Prostate gland (tissue), 2 donors: ENCODE results near the gene SIPA1. TPM values are rescaled to one million over a fixed set of nuclear protein-coding genes. Genes with fewer than 3 reads are reported as not detected.
"Not testable (repeated sequence)": the region's sequence is repeated elsewhere in the genome, so short reads cannot be mapped to it uniquely, and the experiment has no call there.

ENCODE experiments used
- DNase-seq: peaks from one replicate; pipeline ENCODE4 v3.0.0-alpha.2; 2019; ENCODE audit warnings: low spot score
- H3K27ac ChIP-seq, 2 donors: fragments of 200-600 bp; sonication (generic); 2 replicates each; pipeline ENCODE4 v1.5.1; 2017 to 2019
- H3K27me3 ChIP-seq: fragments of 200-600 bp; sonication (generic); replicated peaks from 2 replicates; pipeline ENCODE4 v1.5.1; 2019; ENCODE audit not compliant: insufficient read depth
- H3K36me3 ChIP-seq, 2 donors: fragments of 200-600 bp; sonication (generic); 1 replicate in 1 of 2; 2 replicates in 1 of 2; pipeline versions ENCODE4 v1.5.1 to v1.8.1; 2017 to 2019
- H3K4me1 ChIP-seq: fragments of 200-600 bp; sonication (generic); replicated peaks from 2 replicates; pipeline ENCODE4 v1.5.1; 2019
- H3K4me3 ChIP-seq, 2 donors: fragments of 200-600 bp; sonication (generic); 2 replicates each; pipeline ENCODE4 v1.5.1; 2017 to 2019
- H3K9me3 ChIP-seq: fragments of 200-600 bp; sonication (generic); 2 replicates; pipeline ENCODE4 v1.5.1; 2017
- CTCF ChIP-seq, 4 experiments: fragments of 200-600 bp in 2 of 4; fragments of 450-650 bp in 2 of 4; sonication (generic) in 2 of 4; IDR thresholded peaks; 1 replicate in 3 of 4; 2 replicates in 1 of 4; pipeline ENCODE4 v1.5.1; 2016 to 2019; ENCODE audit warnings: antibody characterized with exemption in 4 of 4, mild to moderate bottlenecking in 2 of 4, moderate library complexity in 2 of 4
- POLR2A ChIP-seq: fragments of 450-650 bp; IDR thresholded peaks from one replicate; pipeline ENCODE4 v1.6.1; 2016; ENCODE audit warnings: antibody characterized with exemption, mild to moderate bottlenecking
- POLR2AphosphoS5 ChIP-seq: sonication (generic); formaldehyde crosslinking; IDR thresholded peaks from one replicate; pipeline ENCODE4 v1.6.1; 2017; ENCODE audit warnings: antibody characterized with exemption
- WGBS: methylation state at CpG from one replicate; pipeline ENCODE4 v1.1.5; 2018; 5-methylcytosine and 5-hydroxymethylcytosine counted together
- intact Hi-C: fragments of 100-400 bp; cut with DNase I; formaldehyde crosslinking; loops from one replicate; pipeline ENCODE4 v1.14.2; 2022
- total RNA-seq, 2 donors: library from RNA; depleted of rRNA; stranded (reverse); fragments of >200 nt; gene quantifications; one replicate each; pipeline ENCODE4 v1.1.0, GENCODE V29; 2016

Gene SIPA1
- total RNA-seq, 2 donors from 2014 or later, result 38.2 to 45.2 TPM

- intact Hi-C loops, result loop anchor here (5.0 kb wide), 1 partner anchor 83 kb away; the partner anchor contains the start of gene EHBP1L1
- Histone ChIP-seq H3K27me3 (no peaks in the 10 kb centered on the region), H3K27ac (no peak overlapping the region), H3K4me1 (peaks cover 15% of the 10 kb centered on the region), H3K36me3 (peaks cover 19 to 40% of the 10 kb centered on the region in 2 donors), H3K9me3 (no peaks in the 10 kb centered on the region), H3K4me3 (no peak overlapping the region)
- no peak for TF ChIP-seq POLR2A
- TF ChIP-seq POLR2AphosphoS5, result no peak
- TF ChIP-seq CTCF (IDR thresholded peaks at IDR 0.05), result no peak
- WGBS, result 96% methylated on average over 9 of the region's 9 CpGs
- DNase-seq, result no peak
Measured at GRCh38 chr11:65660038-65660437, 22.1 kb downstream of the SIPA1 start.

- WGBS, result 90% methylated on average over 9 of the region's 9 CpGs
- H3K4me3 ChIP-seq, result peak overlapping the region in 1 of 2 donors; percentile 100
Measured at GRCh38 chr11:65660908-65661307, 23.0 kb downstream of the SIPA1 start.

GRCh38 chr11:65661599-65662246 lies 23.8 kb downstream of the SIPA1 start:
- peak overlapping the region; percentile 97 to 100 for H3K4me3 ChIP-seq
- H3K36me3 ChIP-seq, result peaks cover 19 to 25% of the 10 kb centered on the region in 2 donors
- 41% methylated on average over 25 of the region's 25 CpGs for WGBS
- no peak for DNase-seq
- peaks cover 15% of the 10 kb centered on the region for H3K4me1 ChIP-seq
- no peaks in the 10 kb centered on the region for H3K9me3 ChIP-seq
- TF ChIP-seq POLR2A, result no peak
- no peak for TF ChIP-seq POLR2AphosphoS5
- no peak for TF ChIP-seq CTCF (IDR thresholded peaks at IDR 0.05)
- intact Hi-C loops, result loop anchor here (5.0 kb wide), 1 partner anchor 84 kb away; the partner anchor contains the start of gene EHBP1L1
- no peaks in the 10 kb centered on the region for H3K27me3 ChIP-seq
- peak overlapping the region; percentile 98 to 99 for H3K27ac ChIP-seq

More at GRCh38 chr11:65660908-65661307, 23.0 kb downstream of the SIPA1 start:
- Histone ChIP-seq H3K4me1 (peaks cover 15% of the 10 kb centered on the region), H3K27ac (peak overlapping the region in 1 of 2 donors; percentile 98), H3K36me3 (peaks cover 19 to 31% of the 10 kb centered on the region in 2 donors)
- H3K9me3 ChIP-seq, DNase-seq, H3K27me3 ChIP-seq: not testable (repeated sequence)
- intact Hi-C loops, result loop anchor here (5.0 kb wide), 1 partner anchor 84 kb away; the partner anchor contains the start of gene EHBP1L1

GRCh38 chr11:65662247-65662798 lies 24.4 kb downstream of the SIPA1 start:
- H3K27ac ChIP-seq, result peak overlapping the region; percentile 98 to 99
- 0% methylated on average over 23 of the region's 29 CpGs for WGBS
- H3K36me3 ChIP-seq, result peaks cover 16 to 19% of the 10 kb centered on the region in 2 donors
- H3K4me1 ChIP-seq, result peaks cover 15% of the 10 kb centered on the region
- TF ChIP-seq CTCF (IDR thresholded peaks at IDR 0.05) (no peak), POLR2AphosphoS5 (no peak), POLR2A (no peak)
- peak overlapping the region; percentile 97 to 100 for H3K4me3 ChIP-seq
- H3K27me3 ChIP-seq, result no peaks in the 10 kb centered on the region
- DNase-seq, result no peak
- H3K9me3 ChIP-seq, result no peaks in the 10 kb centered on the region
- intact Hi-C loops, result loop anchor here (5.0 kb wide), 1 partner anchor 85 kb away; the partner anchor contains the start of gene EHBP1L1

GRCh38 chr11:65662799-65663638 lies 25.1 kb downstream of the SIPA1 start, which contains the start of gene RELA:
Gene RELA (minus strand): TSS chr11:65662916. CDS start chr11:65662832, 84 bp downstream.
- Histone ChIP-seq H3K27me3 (no peaks in the 10 kb centered on the region), H3K4me3 (peak within 1 kb of the TSS; percentile 97 to 100), H3K4me1 (peaks cover 15% of the 10 kb centered on the region), H3K27ac (peak within 1 kb of the TSS; percentile 98 to 99), H3K36me3 (peaks cover 12 to 15% of the 10 kb centered on the region in 2 donors), H3K9me3 (no peaks in the 10 kb centered on the region)
- peak; percentile 92 for DNase-seq
- WGBS, result 0% methylated on average over 34 of the region's 91 CpGs
- TF ChIP-seq CTCF (IDR thresholded peaks at IDR 0.05) (peak in 2 of 4 experiments; percentile 34 to 48), POLR2AphosphoS5 (peak; percentile 87), POLR2A (peak; percentile 92)
- intact Hi-C loops, result loop anchor here (5.0 kb wide), 1 partner anchor 86 kb away; the partner anchor contains the start of gene EHBP1L1
